K562 (cell line): Measurements from ENCODE around the gene TCF15. TPM values are rescaled to one million over a fixed set of nuclear protein-coding genes. Genes with fewer than 3 reads are reported as not detected.
A peak's percentile ranks its signal among the peaks of the same experiment; 100 is the strongest.

Experiments
- ATF7 ChIP-seq: fragments of 450-650 bp; IDR thresholded peaks from 2 replicates; pipeline ENCODE4 v1.7.1; 2014; ENCODE audit warnings: mild to moderate bottlenecking, moderate library complexity
- CBX1 ChIP-seq: sonication (generic); IDR thresholded peaks from 2 replicates; pipeline ENCODE4 v1.6.1; 2016; ENCODE audit warnings: antibody characterized with exemption, low read depth, mild to moderate bottlenecking
- FOXA1 ChIP-seq: fragments of 450-650 bp; IDR thresholded peaks from 2 replicates; pipeline ENCODE4 v1.6.1; 2016; ENCODE audit warnings: mild to moderate bottlenecking, borderline replicate concordance
- HEY1 ChIP-seq: fragments of 250-450 bp; sonication (Bioruptor Pico); IDR thresholded peaks from 2 replicates; pipeline ENCODE4 v1.5.0; 2020; ENCODE audit warnings: mild to moderate bottlenecking, moderate library complexity, borderline replicate concordance
- HMG20A ChIP-seq: fragments of 450-650 bp; formaldehyde crosslinking; conservative IDR thresholded peaks from 2 replicates; pipeline ENCODE4 v1.4.0; 2020; ENCODE audit warnings: mild to moderate bottlenecking, mixed read lengths
- NCOR1 ChIP-seq: fragments of 450-650 bp; IDR thresholded peaks from 2 replicates; pipeline ENCODE4 v1.6.1; 2016; ENCODE audit warnings: mild to moderate bottlenecking, moderate library complexity
- NR2F6 ChIP-seq: fragments of 450-650 bp; formaldehyde crosslinking; IDR thresholded peaks from 2 replicates; pipeline ENCODE4 v1.4.0; 2020; ENCODE audit warnings: mild to moderate bottlenecking
- PHF20 ChIP-seq: fragments of 450-650 bp; IDR thresholded peaks from 2 replicates; pipeline ENCODE4 v1.6.1; 2018; ENCODE audit not compliant: partially characterized antibody
- SMARCA4 ChIP-seq: fragments of 450-650 bp; IDR thresholded peaks from 2 replicates; pipeline ENCODE4 v1.6.1; 2016
- SMARCC2 ChIP-seq: fragments of 450-650 bp; IDR thresholded peaks from 2 replicates; pipeline ENCODE4 v1.6.1; 2017; ENCODE audit warnings: antibody characterized with exemption, moderate library complexity, mild to moderate bottlenecking, low read depth
- SREBF2 ChIP-seq: sonication (generic); formaldehyde crosslinking; IDR thresholded peaks from 2 replicates; pipeline ENCODE4 v1.4.0; 2020; ENCODE audit warnings: mild to moderate bottlenecking, missing genetic modification reagents
- SRSF9 ChIP-seq: fragments of 200-400 bp; formaldehyde crosslinking; IDR thresholded peaks from 2 replicates; pipeline ENCODE4 v1.6.1; 2017; ENCODE audit warnings: low read depth, low read length, borderline replicate concordance
- TCF7 ChIP-seq: sonication (generic); IDR thresholded peaks from 2 replicates; pipeline ENCODE4 v1.6.1; 2016; ENCODE audit warnings: antibody characterized with exemption, borderline replicate concordance
- TSC22D4 ChIP-seq: fragments of 450-650 bp; IDR thresholded peaks from 2 replicates; pipeline ENCODE4 v1.6.1; 2016; ENCODE audit warnings: missing genetic modification characterization, missing biosample characterization, control low read depth
- XRCC3 ChIP-seq: fragments of 450-650 bp; IDR thresholded peaks from 2 replicates; pipeline ENCODE4 v1.6.1; 2017; ENCODE audit warnings: mild to moderate bottlenecking, moderate library complexity
- polyA plus RNA-seq, 8 experiments: library from polyadenylated mRNA; depleted of rRNA in 4 of 8; stranded (reverse) in 5 of 8; unstranded in 3 of 8; fragments of >200 nt; fragmentation: Nextera tagmentation in 2 of 8; fragmentation: Illumina TruSeq in 1 of 8; extraction: Ambion mirVana in 2 of 8; extraction: Trizol in 1 of 8; gene quantifications; 2 replicates each; pipeline versions ENCODE4 v1.2.1 to v1.2.3, GENCODE V29; 2011 to 2014; ENCODE audit warnings: inconsistent platforms in 1 of 8, missing spikeins in 1 of 8
- total RNA-seq, 7 experiments: library from RNA; depleted of rRNA in 6 of 7; stranded (reverse); fragments of >200 nt in 6 of 7; fragmentation: Illumina TruSeq in 2 of 7; extraction: Trizol in 2 of 7; gene quantifications; 2 replicates each; pipeline versions ENCODE4 v1.2.1 to v1.2.3, GENCODE V29; 2011 to 2021; ENCODE audit warnings: low replicate concordance in 1 of 7
- TF ChIP-seq, protein P1 (sequence below), 2 experiments: fragments of 450-650 bp; IDR thresholded peaks; 2 replicates each; pipeline ENCODE4 v1.6.1; 2016
- TF ChIP-seq, protein P2 (sequence below), 2 experiments: IDR thresholded peaks; 2 replicates each; pipeline ENCODE4 v1.6.1; 2011; ENCODE audit warnings: borderline replicate concordance in 1 of 2, control low read depth in 1 of 2, low read depth in 1 of 2, low read length in 1 of 2, mild to moderate bottlenecking in 1 of 2, mixed read lengths in 1 of 2, moderate library complexity in 1 of 2; ENCODE audit not compliant: insufficient read depth in 1 of 2, insufficient read length in 1 of 2, poor library complexity in 1 of 2, severe bottlenecking in 1 of 2; ENCODE audit errors: extremely low read depth in 1 of 2
- TF ChIP-seq, protein P3 (sequence below): fragments of 450-650 bp; IDR thresholded peaks from 2 replicates; pipeline ENCODE4 v1.6.1; 2016; ENCODE audit warnings: low read depth

TCF15 gene
- total and polyA plus RNA-seq, 9 of the 15 experiments (the other 6 are each of a cell fraction or from before 2014, with no cell fraction given) = 0.04 to 5.0 (median 1.2) TPM

DNA sequence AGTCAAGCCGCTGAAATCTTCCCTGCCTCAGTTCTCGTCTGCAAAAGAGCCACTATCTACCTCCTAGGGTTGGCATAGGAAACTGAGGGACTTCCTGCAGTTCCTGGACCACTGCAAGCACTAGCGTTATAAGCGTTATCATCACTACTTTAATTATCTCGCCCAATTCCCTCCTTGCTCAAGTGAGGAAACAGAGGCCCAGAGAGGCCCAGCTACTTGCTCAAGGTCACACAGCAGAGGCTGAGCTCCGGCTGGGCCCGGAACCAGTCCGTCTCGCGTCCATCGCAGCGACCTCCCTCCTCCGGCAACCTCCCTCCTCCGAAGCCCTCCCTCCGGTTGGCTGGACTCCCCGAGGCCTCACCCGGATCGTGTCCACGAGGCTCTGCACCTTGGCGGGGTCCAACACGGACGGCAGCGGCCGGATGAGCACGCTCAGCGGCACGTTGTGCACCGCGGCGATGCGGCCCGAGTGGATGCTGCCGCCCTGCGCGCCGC is 42.6 kb upstream of the TCF15 start (continued):
- no peak for TF ChIP-seq SMARCA4
- TF ChIP-seq NCOR1 = no peak
- no peak for TF ChIP-seq TSC22D4 (tag)
- TF ChIP-seq HMG20A (CRISPR knock-in tag) = no peak
- TF ChIP-seq SREBF2 (CRISPR knock-in tag) = no peak
- no peak for TF ChIP-seq ATF7
- TF ChIP-seq TCF7 = no peak
- TF ChIP-seq NR2F6 = no peak
- no peak for TF ChIP-seq SMARCC2
- no peak for TF ChIP-seq XRCC3
- TF ChIP-seq CBX1 = peak; percentile 74
- TF ChIP-seq, protein P1, sequence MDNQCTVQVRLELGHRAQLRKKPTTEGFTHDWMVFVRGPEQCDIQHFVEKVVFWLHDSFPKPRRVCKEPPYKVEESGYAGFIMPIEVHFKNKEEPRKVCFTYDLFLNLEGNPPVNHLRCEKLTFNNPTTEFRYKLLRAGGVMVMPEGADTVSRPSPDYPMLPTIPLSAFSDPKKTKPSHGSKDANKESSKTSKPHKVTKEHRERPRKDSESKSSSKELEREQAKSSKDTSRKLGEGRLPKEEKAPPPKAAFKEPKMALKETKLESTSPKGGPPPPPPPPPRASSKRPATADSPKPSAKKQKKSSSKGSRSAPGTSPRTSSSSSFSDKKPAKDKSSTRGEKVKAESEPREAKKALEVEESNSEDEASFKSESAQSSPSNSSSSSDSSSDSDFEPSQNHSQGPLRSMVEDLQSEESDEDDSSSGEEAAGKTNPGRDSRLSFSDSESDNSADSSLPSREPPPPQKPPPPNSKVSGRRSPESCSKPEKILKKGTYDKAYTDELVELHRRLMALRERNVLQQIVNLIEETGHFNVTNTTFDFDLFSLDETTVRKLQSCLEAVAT (IDR thresholded peaks at IDR 0.05) = no peak
- no peak for TF ChIP-seq FOXA1
- no peak for TF ChIP-seq SRSF9
- TF ChIP-seq, protein P2, sequence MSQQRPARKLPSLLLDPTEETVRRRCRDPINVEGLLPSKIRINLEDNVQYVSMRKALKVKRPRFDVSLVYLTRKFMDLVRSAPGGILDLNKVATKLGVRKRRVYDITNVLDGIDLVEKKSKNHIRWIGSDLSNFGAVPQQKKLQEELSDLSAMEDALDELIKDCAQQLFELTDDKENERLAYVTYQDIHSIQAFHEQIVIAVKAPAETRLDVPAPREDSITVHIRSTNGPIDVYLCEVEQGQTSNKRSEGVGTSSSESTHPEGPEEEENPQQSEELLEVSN (IDR thresholded peaks at IDR 0.05; ENCODE audit: borderline replicate concordance in 1 of 2, extremely low read depth in 1 of 2, insufficient read depth in 1 of 2, insufficient read length in 1 of 2, low read depth in 1 of 2, low read length in 1 of 2, poor library complexity in 1 of 2, severe bottlenecking in 1 of 2) = no peak
- TF ChIP-seq, protein P3, sequence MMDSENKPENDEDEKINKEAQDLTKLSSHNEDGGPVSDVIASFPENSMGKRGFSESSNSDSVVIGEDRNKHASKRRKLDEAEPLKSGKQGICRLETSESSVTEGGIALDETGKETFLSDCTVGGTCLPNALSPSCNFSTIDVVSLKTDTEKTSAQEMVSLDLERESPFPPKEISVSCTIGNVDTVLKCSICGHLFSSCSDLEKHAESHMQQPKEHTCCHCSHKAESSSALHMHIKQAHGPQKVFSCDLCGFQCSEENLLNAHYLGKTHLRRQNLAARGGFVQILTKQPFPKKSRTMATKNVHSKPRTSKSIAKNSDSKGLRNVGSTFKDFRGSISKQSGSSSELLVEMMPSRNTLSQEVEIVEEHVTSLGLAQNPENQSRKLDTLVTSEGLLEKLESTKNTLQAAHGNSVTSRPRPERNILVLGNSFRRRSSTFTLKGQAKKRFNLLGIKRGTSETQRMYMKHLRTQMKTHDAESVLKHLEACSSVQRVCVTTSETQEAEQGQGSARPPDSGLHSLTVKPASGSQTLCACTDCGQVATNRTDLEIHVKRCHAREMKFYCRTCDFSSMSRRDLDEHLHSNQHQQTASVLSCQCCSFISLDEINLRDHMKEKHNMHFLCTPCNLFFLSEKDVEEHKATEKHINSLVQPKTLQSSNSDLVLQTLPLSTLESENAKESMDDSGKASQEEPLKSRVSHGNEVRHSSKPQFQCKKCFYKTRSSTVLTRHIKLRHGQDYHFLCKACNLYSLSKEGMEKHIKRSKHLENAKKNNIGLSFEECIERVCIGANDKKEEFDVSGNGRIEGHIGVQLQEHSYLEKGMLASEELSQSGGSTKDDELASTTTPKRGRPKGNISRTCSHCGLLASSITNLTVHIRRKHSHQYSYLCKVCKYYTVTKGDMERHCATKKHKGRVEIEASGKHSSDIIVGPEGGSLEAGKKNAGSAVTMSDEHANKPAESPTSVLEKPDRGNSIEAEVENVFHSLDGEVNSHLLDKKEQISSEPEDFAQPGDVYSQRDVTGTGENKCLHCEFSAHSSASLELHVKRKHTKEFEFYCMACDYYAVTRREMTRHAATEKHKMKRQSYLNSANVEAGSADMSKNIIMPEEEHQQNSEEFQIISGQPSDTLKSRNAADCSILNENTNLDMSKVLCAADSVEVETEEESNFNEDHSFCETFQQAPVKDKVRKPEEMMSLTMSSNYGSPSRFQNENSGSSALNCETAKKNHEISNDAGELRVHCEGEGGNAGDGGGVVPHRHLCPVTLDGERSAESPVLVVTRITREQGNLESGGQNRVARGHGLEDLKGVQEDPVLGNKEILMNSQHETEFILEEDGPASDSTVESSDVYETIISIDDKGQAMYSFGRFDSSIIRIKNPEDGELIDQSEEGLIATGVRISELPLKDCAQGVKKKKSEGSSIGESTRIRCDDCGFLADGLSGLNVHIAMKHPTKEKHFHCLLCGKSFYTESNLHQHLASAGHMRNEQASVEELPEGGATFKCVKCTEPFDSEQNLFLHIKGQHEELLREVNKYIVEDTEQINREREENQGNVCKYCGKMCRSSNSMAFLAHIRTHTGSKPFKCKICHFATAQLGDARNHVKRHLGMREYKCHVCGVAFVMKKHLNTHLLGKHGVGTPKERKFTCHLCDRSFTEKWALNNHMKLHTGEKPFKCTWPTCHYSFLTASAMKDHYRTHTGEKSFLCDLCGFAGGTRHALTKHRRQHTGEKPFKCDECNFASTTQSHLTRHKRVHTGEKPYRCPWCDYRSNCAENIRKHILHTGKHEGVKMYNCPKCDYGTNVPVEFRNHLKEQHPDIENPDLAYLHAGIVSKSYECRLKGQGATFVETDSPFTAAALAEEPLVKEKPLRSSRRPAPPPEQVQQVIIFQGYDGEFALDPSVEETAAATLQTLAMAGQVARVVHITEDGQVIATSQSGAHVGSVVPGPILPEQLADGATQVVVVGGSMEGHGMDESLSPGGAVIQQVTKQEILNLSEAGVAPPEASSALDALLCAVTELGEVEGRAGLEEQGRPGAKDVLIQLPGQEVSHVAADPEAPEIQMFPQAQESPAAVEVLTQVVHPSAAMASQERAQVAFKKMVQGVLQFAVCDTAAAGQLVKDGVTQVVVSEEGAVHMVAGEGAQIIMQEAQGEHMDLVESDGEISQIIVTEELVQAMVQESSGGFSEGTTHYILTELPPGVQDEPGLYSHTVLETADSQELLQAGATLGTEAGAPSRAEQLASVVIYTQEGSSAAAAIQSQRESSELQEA = no peak
- no peak for TF ChIP-seq HEY1 (CRISPR knock-in tag)
- TF ChIP-seq PHF20 = no peak
